HepG2 (cell line): ENCODE measurements around the gene GRID1. TPM values are rescaled to one million over a fixed set of nuclear protein-coding genes. Genes with fewer than 3 reads are reported as not detected.

Experiments used
- ADNP ChIP-seq: sonication (generic); formaldehyde crosslinking; IDR thresholded peaks from 2 replicates; pipeline ENCODE4 v1.4.0; 2020; ENCODE audit warnings: missing genetic modification reagents
- EHMT2 ChIP-seq: fragments of 200-600 bp; sonication (generic); IDR thresholded peaks from 2 replicates; pipeline ENCODE4 v1.7.0; 2017; ENCODE audit warnings: antibody characterized with exemption, low read depth, low read length, borderline replicate concordance
- ELF4 ChIP-seq: sonication (generic); formaldehyde crosslinking; IDR thresholded peaks from 2 replicates; pipeline ENCODE4 v1.5.0; 2020; ENCODE audit warnings: missing genetic modification reagents, mild to moderate bottlenecking, moderate library complexity, borderline replicate concordance
- FOXP1 ChIP-seq, 2 experiments: fragments of 450-650 bp in 1 of 2; IDR thresholded peaks; 2 replicates each; pipeline ENCODE4 v1.6.1; 2017 to 2018; ENCODE audit warnings: antibody characterized with exemption in 1 of 2
- MBD4 ChIP-seq: IDR thresholded peaks from 2 replicates; pipeline ENCODE4 v1.6.1; 2012; ENCODE audit warnings: low read length, inconsistent platforms, borderline replicate concordance
- MXI1 ChIP-seq: IDR thresholded peaks from 3 replicates; pipeline ENCODE4 v1.6.1; 2012; ENCODE audit warnings: low read depth, low read length, inconsistent platforms, borderline replicate concordance
- RBM39 ChIP-seq: fragments of 200-400 bp; formaldehyde crosslinking; IDR thresholded peaks from one replicate; pipeline ENCODE4 v1.6.1; 2018; ENCODE audit warnings: antibody characterized with exemption, mild to moderate bottlenecking, low read depth, low read length; ENCODE audit not compliant: poor library complexity, severe bottlenecking
- RFXAP ChIP-seq: sonication (generic); formaldehyde crosslinking; IDR thresholded peaks from 2 replicates; pipeline ENCODE4 v1.4.0; 2020; ENCODE audit warnings: missing genetic modification reagents, borderline replicate concordance
- ZBTB1 ChIP-seq: sonication (generic); formaldehyde crosslinking; IDR thresholded peaks from 2 replicates; pipeline ENCODE4 v1.4.0; 2020; ENCODE audit warnings: missing genetic modification reagents, borderline replicate concordance
- ZNF225 ChIP-seq: sonication (generic); formaldehyde crosslinking; IDR thresholded peaks from 2 replicates; pipeline ENCODE4 v1.4.0; 2020; ENCODE audit warnings: mild to moderate bottlenecking, missing genetic modification reagents
- ZNF619 ChIP-seq: sonication (generic); formaldehyde crosslinking; IDR thresholded peaks from 2 replicates; pipeline ENCODE4 v1.4.0; 2020; ENCODE audit warnings: mild to moderate bottlenecking, missing genetic modification reagents
- ZNF792 ChIP-seq: IDR thresholded peaks from 2 replicates; pipeline ENCODE4 v1.6.1; 2016
- polyA plus RNA-seq, 8 experiments: library from polyadenylated mRNA; depleted of rRNA in 3 of 8; stranded (reverse) in 7 of 8; unstranded in 1 of 8; fragments of >200 nt; fragmentation: Illumina TruSeq in 4 of 8; extraction: Trizol in 4 of 8; gene quantifications; 2 replicates each; pipeline versions ENCODE4 v1.2.1 to v1.2.3, GENCODE V29; 2011 to 2016; ENCODE audit warnings: low read depth in 4 of 8, missing spikeins in 1 of 8, mixed read lengths in 1 of 8; ENCODE audit not compliant: insufficient read depth in 1 of 8
- total RNA-seq, 5 experiments: library from RNA; depleted of rRNA; stranded (reverse); fragments of >200 nt; fragmentation: Illumina TruSeq; extraction: Trizol; gene quantifications; 2 replicates each; pipeline ENCODE4 v1.2.3, GENCODE V29; 2016; ENCODE audit warnings: low read depth in 1 of 5
- TF ChIP-seq, protein P1 (sequence below): sonication (generic); formaldehyde crosslinking; IDR thresholded peaks from 2 replicates; pipeline ENCODE4 v1.4.0; 2020; ENCODE audit warnings: missing genetic modification reagents, borderline replicate concordance
- TF ChIP-seq, protein P2 (sequence below): sonication (generic); formaldehyde crosslinking; IDR thresholded peaks from 2 replicates; pipeline ENCODE4 v1.4.0; 2020; ENCODE audit warnings: mild to moderate bottlenecking, low read depth, missing genetic modification reagents
- TF ChIP-seq, protein P3 (sequence below): sonication (generic); formaldehyde crosslinking; IDR thresholded peaks from 2 replicates; pipeline ENCODE4 v1.4.0; 2020; ENCODE audit warnings: missing genetic modification reagents, borderline replicate concordance
- TF ChIP-seq, protein P4 (sequence below): sonication (generic); formaldehyde crosslinking; IDR thresholded peaks from 2 replicates; pipeline ENCODE4 v1.5.1; 2020; ENCODE audit warnings: mild to moderate bottlenecking, missing genetic modification reagents, borderline replicate concordance
- TF ChIP-seq, protein P5 (sequence below): sonication (generic); formaldehyde crosslinking; conservative IDR thresholded peaks from 2 replicates; pipeline ENCODE4 v1.8.1; 2023; ENCODE audit warnings: missing genetic modification reagents

Gene GRID1
- total and polyA plus RNA-seq, 2 of the 13 experiments (the other 11 are each of a cell fraction or from before 2014, with no cell fraction given), result 0.05 TPM; not detected in 1

DNA sequence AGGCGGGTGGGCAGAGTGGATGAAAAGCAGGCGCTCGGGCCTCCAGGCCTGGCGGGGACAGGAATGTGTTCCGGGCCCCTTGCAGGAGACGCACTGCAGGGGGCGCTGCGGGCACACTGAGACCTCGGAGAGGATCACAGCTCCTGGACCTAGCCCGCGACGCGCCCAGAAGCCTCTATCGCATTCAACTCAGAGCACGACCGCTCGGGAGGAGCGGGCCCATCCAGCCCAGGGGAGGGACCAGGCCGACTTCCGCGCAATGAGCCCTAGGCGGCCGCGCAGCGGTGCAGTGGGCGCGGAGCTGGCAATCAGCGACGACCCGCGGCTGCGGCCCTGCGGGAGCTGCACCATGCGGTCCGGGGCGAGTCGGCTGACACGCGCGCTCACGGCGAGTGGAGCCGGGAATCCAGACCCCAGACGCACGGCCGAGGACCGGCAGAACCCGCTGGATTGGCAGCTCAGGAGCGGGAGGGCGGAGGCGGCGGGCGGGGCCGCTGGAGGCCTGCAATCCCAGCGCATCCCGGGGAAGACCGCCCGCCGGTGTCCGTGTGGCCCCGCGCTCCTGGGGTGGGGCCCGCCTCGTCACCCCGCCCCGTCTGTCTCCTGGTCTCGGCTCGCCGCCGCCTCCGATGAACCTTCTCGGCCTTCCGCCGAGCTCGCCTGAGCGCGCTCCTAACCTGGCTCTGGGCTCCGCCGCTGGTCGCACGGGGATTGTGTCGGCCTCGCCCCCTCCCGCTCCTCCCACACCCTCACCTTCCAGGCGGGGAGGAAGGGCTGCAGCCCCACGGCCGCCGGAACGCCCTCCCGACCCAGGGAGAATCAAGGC, 33.5 kb upstream of the GRID1 start (continued):
- TF ChIP-seq, protein P1, sequence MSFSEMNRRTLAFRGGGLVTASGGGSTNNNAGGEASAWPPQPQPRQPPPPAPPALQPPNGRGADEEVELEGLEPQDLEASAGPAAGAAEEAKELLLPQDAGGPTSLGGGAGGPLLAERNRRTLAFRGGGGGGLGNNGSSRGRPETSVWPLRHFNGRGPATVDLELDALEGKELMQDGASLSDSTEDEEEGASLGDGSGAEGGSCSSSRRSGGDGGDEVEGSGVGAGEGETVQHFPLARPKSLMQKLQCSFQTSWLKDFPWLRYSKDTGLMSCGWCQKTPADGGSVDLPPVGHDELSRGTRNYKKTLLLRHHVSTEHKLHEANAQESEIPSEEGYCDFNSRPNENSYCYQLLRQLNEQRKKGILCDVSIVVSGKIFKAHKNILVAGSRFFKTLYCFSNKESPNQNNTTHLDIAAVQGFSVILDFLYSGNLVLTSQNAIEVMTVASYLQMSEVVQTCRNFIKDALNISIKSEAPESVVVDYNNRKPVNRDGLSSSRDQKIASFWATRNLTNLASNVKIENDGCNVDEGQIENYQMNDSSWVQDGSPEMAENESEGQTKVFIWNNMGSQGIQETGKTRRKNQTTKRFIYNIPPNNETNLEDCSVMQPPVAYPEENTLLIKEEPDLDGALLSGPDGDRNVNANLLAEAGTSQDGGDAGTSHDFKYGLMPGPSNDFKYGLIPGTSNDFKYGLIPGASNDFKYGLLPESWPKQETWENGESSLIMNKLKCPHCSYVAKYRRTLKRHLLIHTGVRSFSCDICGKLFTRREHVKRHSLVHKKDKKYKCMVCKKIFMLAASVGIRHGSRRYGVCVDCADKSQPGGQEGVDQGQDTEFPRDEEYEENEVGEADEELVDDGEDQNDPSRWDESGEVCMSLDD (CRISPR knock-in tag), result no peak
- TF ChIP-seq FOXP1 (IDR thresholded peaks at IDR 0.05) (no peak), FOXP1 (CRISPR knock-in tag; IDR thresholded peaks at IDR 0.05) (no peak), ZBTB1 (CRISPR knock-in tag) (0 out of 2 replicates have a peak, but pooled peaks have one; percentile 35), ZNF792 (peak; percentile 98), RBM39 (peak; percentile 37), EHMT2 (no peak), ZNF619 (peak; percentile 71; the same call in 1 of the 2 replicates), MXI1 (peak; percentile 68; the same call in 1 of the 3 replicates), ADNP (CRISPR knock-in tag) (no peak), ZNF225 (CRISPR knock-in tag) (peak; percentile 74), ELF4 (CRISPR knock-in tag) (no peak), RFXAP (peak; percentile 46; the same call in 1 of the 2 replicates), MBD4 (no peak)
- TF ChIP-seq, protein P2, sequence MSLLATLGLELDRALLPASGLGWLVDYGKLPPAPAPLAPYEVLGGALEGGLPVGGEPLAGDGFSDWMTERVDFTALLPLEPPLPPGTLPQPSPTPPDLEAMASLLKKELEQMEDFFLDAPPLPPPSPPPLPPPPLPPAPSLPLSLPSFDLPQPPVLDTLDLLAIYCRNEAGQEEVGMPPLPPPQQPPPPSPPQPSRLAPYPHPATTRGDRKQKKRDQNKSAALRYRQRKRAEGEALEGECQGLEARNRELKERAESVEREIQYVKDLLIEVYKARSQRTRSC (CRISPR knock-in tag), result peak; percentile 31; the same call in 1 of the 2 replicates
- TF ChIP-seq, protein P3, sequence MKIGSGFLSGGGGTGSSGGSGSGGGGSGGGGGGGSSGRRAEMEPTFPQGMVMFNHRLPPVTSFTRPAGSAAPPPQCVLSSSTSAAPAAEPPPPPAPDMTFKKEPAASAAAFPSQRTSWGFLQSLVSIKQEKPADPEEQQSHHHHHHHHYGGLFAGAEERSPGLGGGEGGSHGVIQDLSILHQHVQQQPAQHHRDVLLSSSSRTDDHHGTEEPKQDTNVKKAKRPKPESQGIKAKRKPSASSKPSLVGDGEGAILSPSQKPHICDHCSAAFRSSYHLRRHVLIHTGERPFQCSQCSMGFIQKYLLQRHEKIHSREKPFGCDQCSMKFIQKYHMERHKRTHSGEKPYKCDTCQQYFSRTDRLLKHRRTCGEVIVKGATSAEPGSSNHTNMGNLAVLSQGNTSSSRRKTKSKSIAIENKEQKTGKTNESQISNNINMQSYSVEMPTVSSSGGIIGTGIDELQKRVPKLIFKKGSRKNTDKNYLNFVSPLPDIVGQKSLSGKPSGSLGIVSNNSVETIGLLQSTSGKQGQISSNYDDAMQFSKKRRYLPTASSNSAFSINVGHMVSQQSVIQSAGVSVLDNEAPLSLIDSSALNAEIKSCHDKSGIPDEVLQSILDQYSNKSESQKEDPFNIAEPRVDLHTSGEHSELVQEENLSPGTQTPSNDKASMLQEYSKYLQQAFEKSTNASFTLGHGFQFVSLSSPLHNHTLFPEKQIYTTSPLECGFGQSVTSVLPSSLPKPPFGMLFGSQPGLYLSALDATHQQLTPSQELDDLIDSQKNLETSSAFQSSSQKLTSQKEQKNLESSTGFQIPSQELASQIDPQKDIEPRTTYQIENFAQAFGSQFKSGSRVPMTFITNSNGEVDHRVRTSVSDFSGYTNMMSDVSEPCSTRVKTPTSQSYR (CRISPR knock-in tag), result no peak
- TF ChIP-seq, protein P4, sequence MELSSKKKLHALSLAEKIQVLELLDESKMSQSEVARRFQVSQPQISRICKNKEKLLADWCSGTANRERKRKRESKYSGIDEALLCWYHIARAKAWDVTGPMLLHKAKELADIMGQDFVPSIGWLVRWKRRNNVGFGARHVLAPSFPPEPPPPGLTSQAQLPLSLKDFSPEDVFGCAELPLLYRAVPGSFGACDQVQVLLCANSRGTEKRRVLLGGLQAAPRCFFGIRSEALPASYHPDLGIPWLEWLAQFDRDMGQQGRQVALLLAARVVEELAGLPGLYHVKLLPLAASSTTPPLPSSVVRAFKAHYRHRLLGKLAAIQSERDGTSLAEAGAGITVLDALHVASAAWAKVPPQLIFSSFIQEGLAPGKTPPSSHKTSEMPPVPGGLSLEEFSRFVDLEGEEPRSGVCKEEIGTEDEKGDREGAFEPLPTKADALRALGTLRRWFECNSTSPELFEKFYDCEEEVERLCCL (CRISPR knock-in tag), result no peak
- TF ChIP-seq, protein P5, sequence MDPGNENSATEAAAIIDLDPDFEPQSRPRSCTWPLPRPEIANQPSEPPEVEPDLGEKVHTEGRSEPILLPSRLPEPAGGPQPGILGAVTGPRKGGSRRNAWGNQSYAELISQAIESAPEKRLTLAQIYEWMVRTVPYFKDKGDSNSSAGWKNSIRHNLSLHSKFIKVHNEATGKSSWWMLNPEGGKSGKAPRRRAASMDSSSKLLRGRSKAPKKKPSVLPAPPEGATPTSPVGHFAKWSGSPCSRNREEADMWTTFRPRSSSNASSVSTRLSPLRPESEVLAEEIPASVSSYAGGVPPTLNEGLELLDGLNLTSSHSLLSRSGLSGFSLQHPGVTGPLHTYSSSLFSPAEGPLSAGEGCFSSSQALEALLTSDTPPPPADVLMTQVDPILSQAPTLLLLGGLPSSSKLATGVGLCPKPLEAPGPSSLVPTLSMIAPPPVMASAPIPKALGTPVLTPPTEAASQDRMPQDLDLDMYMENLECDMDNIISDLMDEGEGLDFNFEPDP (CRISPR knock-in tag), result 0 out of 2 replicates have a peak, but pooled peaks have one; percentile 89
